ENCODE data around the gene TOMM6. TPM values are rescaled to one million over a fixed set of nuclear protein-coding genes. Genes with fewer than 3 reads are reported as not detected.
A peak's percentile ranks its signal among the peaks of the same experiment; 100 is the strongest.
"Not testable (repeated sequence)": the region's sequence is repeated elsewhere in the genome, so short reads cannot be mapped to it uniquely, and the experiment has no call there.

Gene TOMM6
- total RNA-seq, 2 donors from 2014 or later = 109 to 120 TPM

DNA sequence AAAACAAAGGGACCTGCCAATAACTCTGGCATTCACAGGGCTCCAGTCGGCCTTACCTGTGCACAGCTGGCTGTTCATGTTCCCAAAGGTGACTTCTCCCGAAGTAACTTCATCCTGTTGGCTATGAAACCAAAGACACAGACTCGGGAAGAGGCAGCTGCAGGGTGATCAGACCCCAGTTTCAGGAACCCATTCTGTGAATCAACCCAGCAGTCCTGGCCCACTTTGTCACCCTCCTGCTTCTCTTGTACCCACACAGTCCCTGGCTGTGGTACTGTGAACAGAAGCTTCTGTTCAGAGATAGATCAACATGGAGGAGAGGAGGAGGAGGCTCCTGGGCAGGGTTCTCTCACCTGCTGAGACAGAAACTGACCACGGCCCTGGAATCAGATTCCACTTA, 31.6 kb upstream of the TOMM6 start:
- peaks cover 7% of the 10 kb centered on the region for H3K27me3 Mint-ChIP-seq (ENCODE audit: low read depth)
- no peaks in the 10 kb centered on the region for H3K4me1 Mint-ChIP-seq (ENCODE audit: low read depth)
- ATAC-seq (replicated peaks in 1 of 2) (no peak), DNase-seq (no peak)
- no peak overlapping the region for H3K27ac Mint-ChIP-seq
- H3K4me3 Mint-ChIP-seq = no peak overlapping the region
- H3K36me3 Mint-ChIP-seq (ENCODE audit: insufficient read depth in 2 of 2) = no peaks in the 10 kb centered on the region
- no peaks in the 10 kb centered on the region for H3K9me3 Mint-ChIP-seq

DNA sequence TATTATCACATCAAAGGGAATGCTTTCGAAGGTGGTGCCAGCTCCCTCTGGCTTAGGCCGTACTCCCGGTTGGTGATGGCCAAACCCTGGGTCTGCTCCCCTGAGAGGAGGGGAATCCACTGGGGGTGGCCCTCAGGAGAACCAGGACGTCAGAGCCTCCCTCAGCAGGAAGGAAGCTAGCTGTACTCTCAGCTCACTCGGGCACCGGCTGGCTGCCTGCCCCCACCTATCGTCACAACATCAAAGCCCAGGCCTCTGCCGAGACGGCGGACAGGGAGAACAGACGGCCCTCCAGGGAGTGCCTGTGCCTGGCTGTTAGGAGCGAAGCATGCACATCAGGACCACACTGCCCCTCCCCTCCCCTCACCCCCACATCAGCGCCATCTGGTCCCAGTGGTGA, 31.1 kb upstream of the TOMM6 start:
- peak in 1 of 2 donors; percentile 23 for ATAC-seq (replicated peaks in 1 of 2)
- H3K27ac Mint-ChIP-seq = no peak overlapping the region
- no peaks in the 10 kb centered on the region for H3K4me1 Mint-ChIP-seq (ENCODE audit: low read depth)
- H3K9me3 Mint-ChIP-seq = no peaks in the 10 kb centered on the region
- H3K27me3 Mint-ChIP-seq (ENCODE audit: low read depth) = peaks cover 7% of the 10 kb centered on the region
- no peak for DNase-seq
- H3K4me3 Mint-ChIP-seq = no peak overlapping the region
- H3K36me3 Mint-ChIP-seq (ENCODE audit: insufficient read depth in 2 of 2) = no peaks in the 10 kb centered on the region

DNA sequence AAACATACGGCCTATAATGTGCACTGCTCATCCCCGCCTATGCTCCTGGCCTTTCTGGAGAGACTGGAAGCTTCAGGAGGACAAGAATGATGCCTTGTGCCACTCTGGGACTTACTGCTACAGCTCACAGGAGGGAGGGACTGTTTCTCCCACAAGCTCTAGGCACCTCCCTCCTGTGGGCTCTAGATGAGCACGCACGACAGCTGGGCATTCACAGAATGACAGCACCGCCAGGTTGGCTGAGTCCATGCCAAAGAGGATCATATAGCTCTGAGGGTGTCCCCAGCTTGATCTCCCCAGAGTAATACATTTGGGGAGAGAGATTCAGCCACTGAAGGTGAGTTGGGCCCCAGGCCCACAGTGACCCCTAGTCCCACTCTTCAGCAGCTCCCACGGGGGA, 30.2 kb upstream of the TOMM6 start:
- Mint-ChIP-seq H3K27me3 (ENCODE audit: low read depth) (peaks cover 7% of the 10 kb centered on the region), H3K27ac (no peak overlapping the region), H3K9me3 (no peaks in the 10 kb centered on the region), H3K4me1 (ENCODE audit: low read depth) (no peaks in the 10 kb centered on the region), H3K36me3 (ENCODE audit: insufficient read depth in 2 of 2) (no peaks in the 10 kb centered on the region), H3K4me3 (no peak overlapping the region)
- ATAC-seq (replicated peaks in 1 of 2) (no peak), DNase-seq (no peak)

DNA sequence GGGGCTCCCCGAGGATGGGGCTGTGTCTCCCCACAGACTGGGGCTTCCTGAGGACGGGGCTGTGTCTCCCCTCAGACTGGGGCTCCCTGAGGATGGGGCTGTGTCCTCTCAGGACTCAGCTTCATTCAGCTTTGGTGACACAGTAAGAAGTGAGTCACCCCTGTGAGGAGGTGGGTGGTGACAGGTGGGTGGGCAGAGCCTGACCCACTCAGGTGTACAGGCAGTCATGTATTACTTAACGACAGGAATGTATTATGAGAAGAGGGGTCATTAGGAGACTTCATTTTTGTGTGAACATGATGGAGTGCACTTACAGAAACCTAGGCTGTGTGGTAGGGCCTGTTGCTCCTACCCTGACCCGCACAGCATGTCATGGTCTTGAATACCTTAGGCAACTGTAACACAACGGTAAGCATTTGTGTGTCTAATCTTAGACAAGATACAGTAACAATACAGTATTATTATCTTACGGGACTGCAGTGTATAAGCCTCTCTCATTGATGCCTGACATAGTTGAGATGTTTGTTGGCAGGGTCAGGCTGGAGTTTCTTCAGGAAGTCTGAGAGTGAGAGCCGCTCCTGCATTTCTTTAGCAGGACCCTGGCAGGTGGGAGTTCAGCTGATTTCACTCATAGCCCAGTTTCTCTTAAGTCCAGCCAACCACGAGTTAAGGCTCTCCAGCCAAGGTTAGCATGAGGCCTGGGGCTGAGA, 29.4 kb upstream of the TOMM6 start:
- H3K4me1 Mint-ChIP-seq (ENCODE audit: low read depth) = no peaks in the 10 kb centered on the region

DNA sequence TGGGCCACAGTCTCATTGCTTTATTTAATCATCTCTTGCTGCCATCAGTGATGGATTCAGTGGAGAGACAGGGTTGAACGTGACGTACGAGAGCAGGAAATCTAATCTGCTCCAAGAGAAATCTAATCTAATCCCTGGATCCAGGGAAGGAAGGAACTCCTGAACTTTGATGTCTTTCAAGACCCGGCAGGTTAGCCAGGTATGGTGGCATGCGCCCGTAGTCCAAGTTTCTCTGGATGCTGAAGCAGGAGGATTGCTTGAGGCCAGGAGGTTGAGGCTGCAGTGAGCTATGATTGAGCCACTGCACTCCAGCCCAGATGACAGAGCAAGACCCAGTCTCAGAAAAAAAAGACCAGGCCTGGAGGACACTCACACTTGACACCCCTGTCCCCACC, 28.9 kb upstream of the TOMM6 start:
- H3K27ac Mint-ChIP-seq = no peak overlapping the region
- no peak for DNase-seq
- no peak overlapping the region for H3K4me3 Mint-ChIP-seq
- peaks cover 7% of the 10 kb centered on the region for H3K27me3 Mint-ChIP-seq (ENCODE audit: low read depth)
- no peaks in the 10 kb centered on the region for H3K9me3 Mint-ChIP-seq
- no peak for ATAC-seq (replicated peaks in 1 of 2)
- H3K4me1 Mint-ChIP-seq (ENCODE audit: low read depth) = no peaks in the 10 kb centered on the region
- no peaks in the 10 kb centered on the region for H3K36me3 Mint-ChIP-seq (ENCODE audit: insufficient read depth in 2 of 2)

More for the DNA sequence above, 29.4 kb upstream of the TOMM6 start:
- no peaks in the 10 kb centered on the region for H3K9me3 Mint-ChIP-seq
- peaks cover 7% of the 10 kb centered on the region for H3K27me3 Mint-ChIP-seq (ENCODE audit: low read depth)
- H3K4me3 Mint-ChIP-seq = no peak overlapping the region
- ATAC-seq (replicated peaks in 1 of 2) = no peak
- no peak overlapping the region for H3K27ac Mint-ChIP-seq
- no peak for DNase-seq
- no peaks in the 10 kb centered on the region for H3K36me3 Mint-ChIP-seq (ENCODE audit: insufficient read depth in 2 of 2)

DNA sequence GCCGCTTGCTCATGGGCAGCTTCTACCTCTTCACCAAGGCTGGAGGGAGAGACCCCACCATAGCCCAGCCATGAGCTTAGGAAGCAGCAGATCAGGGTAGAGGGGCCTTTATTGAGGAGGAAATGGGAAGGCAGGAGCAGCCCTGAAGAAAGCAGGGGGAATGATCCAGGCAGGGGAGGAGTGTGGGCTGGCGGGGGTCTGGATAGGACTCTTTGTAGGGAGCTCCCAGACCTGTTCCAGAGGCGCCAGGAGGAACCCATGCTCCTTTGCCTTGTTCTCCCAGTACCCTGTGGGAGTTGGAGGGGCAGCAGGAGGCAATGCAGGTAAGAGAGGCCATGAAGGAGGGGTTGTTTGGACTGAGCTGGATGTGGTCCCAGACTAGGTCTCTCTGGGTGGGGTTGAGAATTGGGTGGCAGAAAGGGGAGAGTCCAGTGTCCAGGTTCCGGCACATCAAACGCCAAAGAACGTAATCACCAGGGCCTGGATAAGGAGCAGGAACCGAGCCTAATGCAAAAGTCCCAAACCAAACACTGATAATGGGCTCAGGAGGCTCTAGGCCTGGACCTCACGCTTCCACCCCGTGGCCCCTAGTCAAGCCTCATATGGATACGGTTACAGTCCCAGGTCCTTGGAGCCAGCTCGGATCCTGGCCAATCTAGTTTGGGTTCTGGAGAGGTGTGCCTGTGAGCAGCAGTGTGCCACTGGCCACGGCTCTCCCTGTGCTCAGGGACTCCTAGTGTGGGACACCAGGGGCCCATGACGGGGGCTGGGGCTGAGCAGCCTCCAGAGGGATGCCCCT, 28.2 kb upstream of the TOMM6 start:
- H3K27me3 Mint-ChIP-seq (ENCODE audit: low read depth) = peaks cover 7% of the 10 kb centered on the region
- no peak overlapping the region for H3K27ac Mint-ChIP-seq
- H3K4me3 Mint-ChIP-seq = no peak overlapping the region
- no peak for DNase-seq
- H3K4me1 Mint-ChIP-seq (ENCODE audit: low read depth) = no peaks in the 10 kb centered on the region
- no peaks in the 10 kb centered on the region for H3K36me3 Mint-ChIP-seq (ENCODE audit: insufficient read depth in 2 of 2)
- no peak for ATAC-seq (replicated peaks in 1 of 2)
- no peaks in the 10 kb centered on the region for H3K9me3 Mint-ChIP-seq

DNA sequence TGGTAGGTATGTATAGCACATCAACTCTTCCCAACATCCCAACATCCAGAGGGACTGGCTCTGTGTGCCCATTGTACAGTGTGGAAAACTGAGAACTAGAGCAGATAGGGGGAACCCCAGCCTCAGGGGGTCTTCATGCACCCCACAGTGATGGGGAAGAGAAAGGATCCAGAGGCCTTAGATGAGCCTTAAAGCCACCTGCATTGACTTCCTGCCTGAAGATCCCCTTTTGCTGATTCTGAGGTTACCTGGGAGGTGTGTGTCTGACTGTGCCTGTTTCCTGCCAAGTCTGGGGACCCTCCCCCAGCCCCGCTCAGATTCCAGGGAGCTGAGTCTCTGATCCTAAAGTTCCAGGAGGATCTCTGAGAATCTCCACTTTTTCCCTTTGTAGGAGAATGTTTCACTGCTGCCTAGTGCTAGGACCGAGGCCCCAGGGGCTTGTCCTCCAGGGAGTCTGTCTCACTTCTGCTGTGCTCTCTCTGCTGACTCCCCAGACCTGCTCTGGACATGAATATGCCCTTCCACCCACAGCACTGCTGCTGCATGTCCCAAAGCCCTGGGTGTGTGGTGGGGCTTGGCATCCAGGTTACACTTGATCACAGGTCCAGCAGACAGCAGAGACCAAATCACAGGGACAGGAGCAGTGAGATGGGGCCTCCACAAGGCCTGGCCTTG, 27.5 kb upstream of the TOMM6 start:
- no peaks in the 10 kb centered on the region for H3K9me3 Mint-ChIP-seq
- H3K36me3 Mint-ChIP-seq (ENCODE audit: insufficient read depth in 2 of 2) = no peaks in the 10 kb centered on the region
- DNase-seq (no peak), ATAC-seq (replicated peaks in 1 of 2) (no peak)
- no peak overlapping the region for H3K27ac Mint-ChIP-seq
- H3K4me3 Mint-ChIP-seq = no peak overlapping the region
- no peaks in the 10 kb centered on the region for H3K4me1 Mint-ChIP-seq (ENCODE audit: low read depth)
- peaks cover 7% of the 10 kb centered on the region for H3K27me3 Mint-ChIP-seq (ENCODE audit: low read depth)

DNA sequence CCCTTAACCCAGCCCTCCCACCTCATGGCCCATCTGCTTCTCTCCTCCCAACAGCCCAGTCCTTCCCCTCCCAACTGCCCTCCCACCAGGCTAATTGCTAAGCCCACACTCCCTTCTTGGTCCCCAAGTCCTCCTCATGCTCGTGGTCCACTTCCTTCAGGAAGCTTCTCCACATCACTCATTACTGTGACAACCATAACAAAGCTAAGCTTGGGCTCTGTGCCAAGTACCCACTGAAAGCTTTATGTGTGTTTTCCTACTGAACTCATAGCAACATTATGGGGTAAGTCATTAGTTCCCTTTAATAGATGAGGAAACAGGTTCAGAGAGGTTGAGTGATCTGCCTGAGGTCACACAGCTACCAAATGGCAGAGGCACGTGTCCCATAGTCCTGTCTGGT, 24.0 kb upstream of the TOMM6 start:
- ATAC-seq (replicated peaks in 1 of 2) (no peak), DNase-seq (no peak)
- H3K4me3 Mint-ChIP-seq = no peak overlapping the region
- H3K9me3 Mint-ChIP-seq = no peaks in the 10 kb centered on the region
- no peak overlapping the region for H3K27ac Mint-ChIP-seq
- no peaks in the 10 kb centered on the region for H3K27me3 Mint-ChIP-seq (ENCODE audit: low read depth)
- H3K36me3 Mint-ChIP-seq (ENCODE audit: insufficient read depth in 2 of 2) = no peaks in the 10 kb centered on the region
- peaks cover 5% of the 10 kb centered on the region for H3K4me1 Mint-ChIP-seq (ENCODE audit: low read depth)

DNA sequence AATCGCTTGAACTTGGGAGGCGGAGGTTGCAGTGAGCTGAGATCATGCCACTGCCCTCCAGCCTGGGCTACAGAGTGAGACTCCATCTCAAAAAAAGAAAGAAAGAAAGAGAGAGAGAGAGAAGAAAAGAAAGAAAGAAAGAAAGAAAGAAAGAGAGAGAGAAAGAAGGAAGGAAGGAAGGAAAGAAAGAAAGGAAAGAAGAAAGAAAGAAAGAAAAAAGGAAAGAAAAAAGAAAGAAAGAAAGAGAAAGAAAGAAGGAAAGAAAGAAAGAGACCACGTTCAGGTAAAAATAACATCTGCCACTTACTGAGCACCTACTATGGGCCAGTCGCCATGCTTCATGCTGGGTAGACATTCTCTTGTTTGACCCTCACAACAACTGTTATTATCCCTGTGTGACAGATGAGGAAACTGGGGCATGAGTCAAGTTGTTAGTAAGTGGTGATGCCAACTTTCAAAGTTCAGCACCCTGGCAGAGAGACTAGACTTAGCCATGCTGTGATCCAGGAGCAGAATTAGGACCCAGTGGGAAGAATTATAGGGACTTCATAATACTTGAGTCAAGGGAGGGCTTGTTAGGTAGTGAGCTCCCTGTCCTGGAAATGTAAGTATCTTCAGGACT, 21.3 kb upstream of the TOMM6 start:
- not testable (repeated sequence) for DNase-seq; ATAC-seq (replicated peaks in 1 of 2); H3K4me3 Mint-ChIP-seq; H3K36me3 Mint-ChIP-seq (ENCODE audit: insufficient read depth in 2 of 2); H3K9me3 Mint-ChIP-seq; H3K27me3 Mint-ChIP-seq (ENCODE audit: low read depth)
- H3K4me1 Mint-ChIP-seq (ENCODE audit: low read depth) = peaks cover 12% of the 10 kb centered on the region
- peak overlapping the region; percentile 72 for H3K27ac Mint-ChIP-seq

DNA sequence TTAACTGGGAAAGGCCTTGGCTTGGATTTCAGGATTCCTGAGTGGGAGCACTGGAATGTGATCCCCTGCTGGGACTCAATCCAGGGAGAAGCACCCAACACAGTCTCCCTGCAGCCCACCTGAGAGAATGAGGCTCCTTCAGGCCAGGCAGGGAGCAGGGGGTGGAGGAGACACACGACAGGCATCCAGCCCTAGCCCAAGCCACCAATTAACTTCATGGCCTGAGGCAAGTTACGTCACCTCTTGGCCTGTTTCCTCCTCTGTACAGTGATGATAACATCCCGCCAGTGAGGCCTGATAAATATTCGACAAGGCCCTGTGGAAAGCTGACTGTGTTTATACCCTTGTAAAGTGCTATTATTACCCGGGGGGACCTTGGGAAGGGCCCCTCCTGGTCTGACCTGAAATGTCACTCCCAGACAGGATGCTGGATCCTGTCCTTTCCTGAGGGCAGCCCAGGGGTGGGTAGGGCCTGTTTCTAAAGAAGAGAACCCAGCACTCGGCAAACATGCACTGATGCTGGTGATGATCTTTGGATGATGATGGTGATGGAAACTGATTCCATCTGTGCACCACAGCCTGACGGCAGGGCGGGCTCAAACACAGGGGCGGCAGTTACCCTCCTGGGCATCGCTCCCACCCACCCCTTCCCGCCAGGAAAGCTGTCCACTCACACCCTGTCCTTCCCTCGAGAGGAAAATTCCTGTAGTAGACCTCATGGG, 20.2 kb upstream of the TOMM6 start:
- H3K27ac Mint-ChIP-seq = no peak overlapping the region
- H3K27me3 Mint-ChIP-seq (ENCODE audit: low read depth) = no peaks in the 10 kb centered on the region
- DNase-seq (no peak), ATAC-seq (replicated peaks in 1 of 2) (no peak)
- peaks cover 12% of the 10 kb centered on the region for H3K4me1 Mint-ChIP-seq (ENCODE audit: low read depth)
- H3K4me3 Mint-ChIP-seq = no peak overlapping the region
- no peaks in the 10 kb centered on the region for H3K9me3 Mint-ChIP-seq
- no peaks in the 10 kb centered on the region for H3K36me3 Mint-ChIP-seq (ENCODE audit: insufficient read depth in 2 of 2)

DNA sequence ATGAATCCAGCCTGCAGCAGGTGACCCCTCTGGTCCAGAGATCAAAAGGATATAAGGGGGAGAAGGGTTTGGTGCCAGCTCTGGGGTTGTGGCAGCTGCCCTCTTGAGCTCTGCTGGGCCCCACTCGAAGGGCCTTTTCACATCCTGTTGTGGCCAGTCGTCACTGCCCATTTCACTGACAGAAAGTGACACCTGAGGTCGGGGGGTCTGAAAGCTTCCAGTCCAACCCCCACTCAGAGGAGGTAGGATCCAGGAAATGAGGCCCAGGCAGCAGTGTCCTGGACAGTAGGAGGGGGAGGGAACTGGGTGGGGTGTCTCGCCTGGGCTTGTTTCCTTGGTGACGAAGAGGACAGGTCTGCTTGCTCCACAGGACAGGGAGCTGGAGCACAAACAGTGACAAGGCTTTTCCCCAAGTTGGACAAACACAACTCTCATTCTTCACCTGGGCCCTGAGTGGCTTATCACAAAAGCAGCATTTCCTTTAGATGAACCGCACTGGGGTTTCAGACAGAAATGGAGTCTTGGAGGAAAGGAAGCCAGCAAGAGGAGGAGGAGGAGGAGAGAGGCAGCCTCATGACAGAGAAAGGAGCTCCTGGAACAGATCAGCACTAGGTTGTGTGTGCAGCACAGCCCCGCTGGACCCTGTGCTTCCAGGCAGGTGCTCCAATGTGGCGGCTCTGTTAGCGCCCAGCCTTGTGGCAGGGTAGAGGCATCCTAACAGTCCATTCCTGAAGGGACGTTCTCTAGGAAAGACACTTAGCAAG, 18.8 kb upstream of the TOMM6 start:
- no peaks in the 10 kb centered on the region for H3K36me3 Mint-ChIP-seq (ENCODE audit: insufficient read depth in 2 of 2)
- ATAC-seq (replicated peaks in 1 of 2) (peak in 1 of 2 donors; percentile 30), DNase-seq (no peak)
- no peaks in the 10 kb centered on the region for H3K27me3 Mint-ChIP-seq (ENCODE audit: low read depth)
- H3K4me1 Mint-ChIP-seq (ENCODE audit: low read depth) = peaks cover 12% of the 10 kb centered on the region
- no peaks in the 10 kb centered on the region for H3K9me3 Mint-ChIP-seq
- no peak overlapping the region for H3K27ac Mint-ChIP-seq
- no peak overlapping the region for H3K4me3 Mint-ChIP-seq

DNA sequence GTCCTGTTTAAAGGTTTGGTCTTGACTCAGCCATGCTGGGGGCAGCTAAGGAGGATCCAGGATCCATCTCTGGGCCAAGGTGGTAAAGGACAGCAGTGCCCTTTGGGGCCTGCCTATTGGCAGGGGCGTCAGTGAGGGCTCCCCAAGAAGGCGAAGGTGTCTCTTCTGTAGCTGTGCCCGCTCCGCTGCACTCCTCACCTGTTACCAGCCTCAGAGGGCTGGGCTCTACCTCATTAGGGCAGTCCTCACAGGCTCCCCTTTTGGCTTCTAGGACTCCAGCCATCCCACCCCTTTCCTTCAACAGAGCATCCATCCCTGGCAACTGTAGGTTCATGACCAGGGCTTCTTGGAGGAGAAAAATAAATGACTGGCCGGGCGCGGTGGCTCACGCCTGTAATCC, 18.1 kb upstream of the TOMM6 start:
- H3K36me3 Mint-ChIP-seq (ENCODE audit: insufficient read depth in 2 of 2) = no peaks in the 10 kb centered on the region
- ATAC-seq (replicated peaks in 1 of 2) (no peak), DNase-seq (no peak)
- H3K9me3 Mint-ChIP-seq = no peaks in the 10 kb centered on the region
- H3K4me3 Mint-ChIP-seq = no peak overlapping the region
- no peak overlapping the region for H3K27ac Mint-ChIP-seq
- H3K4me1 Mint-ChIP-seq (ENCODE audit: low read depth) = peaks cover 12% of the 10 kb centered on the region
- H3K27me3 Mint-ChIP-seq (ENCODE audit: low read depth) = no peaks in the 10 kb centered on the region

All from activated T-cell treated with anti-CD3 and anti-CD28 coated beads, Interleukin-2, amount 50 U/mL, for 72 hours (primary cell).